Measurements from ENCODE around the gene DOHH. TPM values are rescaled to one million over a fixed set of nuclear protein-coding genes. Genes with fewer than 3 reads are reported as not detected.

Gene DOHH, protein sequence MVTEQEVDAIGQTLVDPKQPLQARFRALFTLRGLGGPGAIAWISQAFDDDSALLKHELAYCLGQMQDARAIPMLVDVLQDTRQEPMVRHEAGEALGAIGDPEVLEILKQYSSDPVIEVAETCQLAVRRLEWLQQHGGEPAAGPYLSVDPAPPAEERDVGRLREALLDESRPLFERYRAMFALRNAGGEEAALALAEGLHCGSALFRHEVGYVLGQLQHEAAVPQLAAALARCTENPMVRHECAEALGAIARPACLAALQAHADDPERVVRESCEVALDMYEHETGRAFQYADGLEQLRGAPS
- total RNA-seq = 12.6 and 16.2 TPM in 2 replicates

DNA sequence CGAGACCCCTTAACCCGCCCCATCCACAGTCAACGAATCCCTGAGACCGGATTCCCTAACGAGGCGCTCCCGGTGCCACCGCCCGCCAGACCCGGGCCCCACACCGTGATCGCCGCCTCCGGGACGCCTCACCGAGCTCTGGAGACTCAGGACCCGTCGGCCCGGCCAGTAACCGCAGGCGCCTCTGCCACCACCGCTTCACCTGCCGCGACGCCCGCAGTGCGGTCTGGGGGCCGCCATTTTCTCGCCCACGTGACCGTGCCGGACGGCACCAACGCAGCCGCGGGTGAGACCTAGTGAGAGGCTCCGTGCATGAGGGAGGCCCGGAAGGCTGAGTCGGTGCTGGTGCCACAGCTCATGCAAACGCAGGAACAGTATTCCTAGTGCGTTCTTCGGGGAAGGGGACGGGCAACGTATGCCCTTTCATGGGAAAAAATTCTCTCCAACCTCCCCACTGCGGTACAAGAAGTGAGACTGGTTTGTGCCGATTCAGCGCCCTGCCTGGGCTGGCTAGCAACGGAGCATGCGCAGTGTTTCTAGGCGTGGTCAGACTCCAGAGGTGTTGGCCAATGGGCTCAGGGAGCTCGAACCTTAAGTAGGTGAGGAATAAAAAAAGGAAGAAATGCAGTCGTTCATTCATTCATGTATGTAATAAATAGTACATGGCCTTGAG lies at the start of gene DOHH:
TSS of gene DOHH (minus strand) at position 246 of the 673 bp plus-strand sequence. CDS start 3,860 bp downstream, outside the sequence.

DNA sequence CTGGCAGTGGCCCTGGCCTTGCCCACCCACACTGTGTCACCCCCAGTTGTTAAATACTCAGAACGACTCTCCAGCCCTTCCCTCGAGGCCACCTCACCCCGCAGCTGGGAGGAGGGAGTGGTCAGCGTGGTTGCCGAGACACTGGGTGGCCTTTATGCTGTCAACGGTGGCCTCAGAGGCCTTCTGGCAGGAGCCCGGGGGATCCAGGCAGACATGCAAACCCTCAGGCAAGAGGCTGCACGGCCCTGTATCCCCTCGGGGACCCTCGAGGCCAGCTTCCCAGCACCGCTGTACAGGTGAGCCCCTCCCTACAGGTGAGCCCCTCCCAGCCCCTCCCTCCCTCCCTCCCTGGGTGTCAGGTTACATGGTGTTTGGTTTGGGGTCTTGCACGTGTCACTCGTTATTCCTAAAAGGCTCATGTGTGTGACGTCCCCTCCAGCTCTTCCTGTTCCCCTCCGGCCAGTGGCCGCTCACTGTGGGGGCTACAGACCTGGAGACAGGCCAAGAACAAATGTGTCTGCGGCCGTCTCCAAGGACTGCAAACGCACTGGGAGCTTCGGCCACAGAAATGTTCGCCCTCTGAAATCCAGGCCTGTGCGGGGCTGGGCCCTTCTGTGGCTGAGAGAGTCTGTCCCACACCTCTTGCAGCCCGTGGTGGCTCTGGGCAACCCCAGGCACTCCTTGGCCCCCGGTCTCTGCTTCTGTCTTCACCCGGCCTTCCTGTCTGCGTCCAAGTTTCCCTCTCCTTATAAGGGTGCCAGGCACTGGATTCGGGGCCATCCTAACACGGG lies 38.7 kb upstream of the DOHH start, which contains the start of gene TEKTIP1:
TSS of gene TEKTIP1 (plus strand) at position 210 of the 791 bp plus-strand sequence. CDS start at position 214, 4 bp downstream.

DNA sequence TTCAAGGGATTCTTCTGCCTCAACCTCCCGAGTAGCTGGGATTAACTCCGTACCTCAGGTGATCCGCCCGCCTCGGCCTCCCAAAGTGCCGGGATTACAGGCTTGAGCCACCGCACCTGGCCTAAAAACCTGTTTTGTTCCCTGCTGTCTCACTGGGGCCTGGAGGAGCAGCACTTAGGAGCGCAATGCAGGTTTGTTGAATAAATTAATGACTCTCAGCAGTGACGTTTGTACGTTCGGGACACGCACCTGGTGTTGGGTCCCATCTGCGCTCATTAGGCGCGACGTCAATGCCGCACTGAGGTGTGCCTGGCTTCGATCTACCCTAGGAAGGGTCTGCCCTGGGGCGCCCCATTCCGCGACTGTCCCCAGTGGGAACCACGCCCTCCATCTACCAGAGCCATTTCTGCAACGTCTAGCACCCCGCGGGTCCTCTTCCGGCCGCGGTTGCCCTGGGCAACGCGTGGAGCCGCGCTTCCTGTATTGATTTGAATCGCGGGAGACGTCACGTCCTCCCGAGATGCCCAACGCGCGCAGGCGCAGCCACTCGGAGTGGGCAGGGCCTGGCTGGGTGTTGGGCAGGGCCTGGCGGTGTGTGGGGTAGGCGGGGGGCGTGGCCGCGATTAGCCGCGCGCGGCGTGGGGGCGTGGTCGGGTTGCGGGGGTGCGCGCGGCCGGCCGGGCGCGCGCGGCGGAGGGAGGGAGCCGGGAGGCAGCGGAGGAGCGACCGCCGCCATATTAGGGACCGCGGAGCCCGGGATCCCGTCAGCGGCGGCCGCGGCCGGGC lies 5.3 kb upstream of the DOHH start, which contains the start of gene FZR1:
TSS of gene FZR1 (plus strand) at position 714 of the 786 bp plus-strand sequence. CDS start 16,679 bp downstream, outside the sequence.

DNA sequence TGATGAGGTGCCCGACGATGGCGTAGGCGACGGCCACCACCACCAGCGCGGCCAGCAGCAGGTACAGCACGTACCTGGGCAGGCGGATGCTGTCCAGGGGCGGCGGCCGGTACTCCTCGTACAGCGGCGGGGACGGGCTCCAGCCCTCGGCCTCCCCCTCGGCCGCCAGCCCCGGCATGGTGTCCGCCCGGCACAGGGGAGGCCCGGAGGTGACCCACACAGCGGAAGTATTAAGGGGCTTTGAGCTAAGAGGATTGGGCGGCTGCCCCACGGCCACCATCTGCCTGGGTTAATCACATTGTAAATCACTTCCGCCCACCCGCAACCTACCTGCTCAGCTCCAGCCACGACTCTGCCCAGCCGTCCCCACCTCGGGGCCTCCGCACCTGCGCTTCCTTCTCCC lies 17.2 kb downstream of the DOHH start, which contains the start of gene SMIM44:
TSS of gene SMIM44 (minus strand) at position 216 of the 403 bp plus-strand sequence. CDS start at position 178, 38 bp downstream.

DNA sequence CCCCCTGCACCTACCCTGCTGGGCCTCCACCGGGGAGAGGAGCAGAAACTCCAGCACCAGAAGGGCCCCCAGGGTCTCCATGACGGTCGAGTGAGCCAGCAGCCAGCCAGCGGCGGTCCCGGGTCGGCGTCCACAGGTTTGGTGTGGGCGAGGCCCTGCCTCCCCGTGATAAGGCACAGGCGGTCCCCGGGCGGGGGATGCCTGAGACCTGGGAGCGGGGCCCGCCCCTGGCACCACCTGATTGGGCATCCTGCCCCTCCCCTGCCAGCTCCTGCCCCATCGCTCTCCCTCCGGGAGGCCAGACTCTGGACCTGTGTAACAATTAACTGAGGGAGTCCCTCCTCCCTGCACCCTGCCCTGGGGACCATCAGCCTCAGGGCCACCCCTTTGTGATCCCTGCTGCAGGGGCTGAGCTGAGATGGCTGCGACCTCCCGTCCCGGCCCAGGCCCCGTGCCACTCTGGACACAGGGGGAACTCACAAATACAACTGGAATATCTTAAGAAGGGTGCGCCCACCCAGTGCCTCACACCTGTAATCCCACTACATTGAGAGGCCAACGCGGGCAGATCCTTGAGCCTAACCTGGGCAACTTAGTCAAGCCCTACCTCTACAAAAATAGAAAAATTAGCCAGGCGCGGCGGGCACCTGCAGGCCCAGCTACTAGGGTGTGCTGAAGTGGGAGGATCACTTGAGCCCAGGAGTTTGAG lies 19.9 kb downstream of the DOHH start, which contains the start of gene SMIM24:
TSS of gene SMIM24 (minus strand) at position 143 of the 709 bp plus-strand sequence. CDS start at position 81, 62 bp downstream.

Other genes starting within 250 kb of the DOHH start
- gene NFIC, start 134.1 kb downstream of the DOHH start, total RNA-seq = 37.5 and 50.5 TPM in 2 replicates
- not detected in 2 replicates for gene SMIM24, start 20.1 kb downstream of the DOHH start, total RNA-seq
- gene SMIM44, start 17.2 kb downstream of the DOHH start, total RNA-seq = not detected in 2 replicates
- gene FZR1, start 5.6 kb upstream of the DOHH start, total RNA-seq = 25.1 and 35.3 TPM in 2 replicates
- not detected in 2 replicates for gene TEKTIP1, start 38.5 kb upstream of the DOHH start, total RNA-seq
- gene MFSD12, start 56.9 kb upstream of the DOHH start, total RNA-seq = 72.6 and 80.2 TPM in 2 replicates
- 75.0 and 88.5 TPM in 2 replicates for gene HMG20B, start 72.3 kb upstream of the DOHH start, total RNA-seq
- 0.18 and 0.32 TPM in 2 replicates for gene GIPC3, start 84.8 kb upstream of the DOHH start, total RNA-seq
- gene TBXA2R, start 106.2 kb upstream of the DOHH start, total RNA-seq = 1.3 and 4.2 TPM in 2 replicates
- 19.0 and 26.4 TPM in 2 replicates for gene CACTIN, start 126.1 kb upstream of the DOHH start, total RNA-seq
- gene PIP5K1C, start 199.8 kb upstream of the DOHH start, total RNA-seq = 32.7 and 38.6 TPM in 2 replicates
- not detected in 2 replicates for gene TJP3, start 207.7 kb upstream of the DOHH start, total RNA-seq